CD4-positive, alpha-beta T cell treated with Interleukin-1 beta for 1 hour (primary cell): ENCODE measurements around the gene ABLIM2.
A peak's percentile ranks its signal among the peaks of the same experiment; 100 is the strongest.

Experiments used
- DNase-seq, 2 donors: peaks; one replicate each; pipeline ENCODE4 v3.0.0-alpha.2; 2020 to 2022

ABLIM2 gene

GRCh38 chr4:8117278-8117682, 41.3 kb downstream of the ABLIM2 start:
- DNase-seq = peak; percentile 25 to 27

DNA sequence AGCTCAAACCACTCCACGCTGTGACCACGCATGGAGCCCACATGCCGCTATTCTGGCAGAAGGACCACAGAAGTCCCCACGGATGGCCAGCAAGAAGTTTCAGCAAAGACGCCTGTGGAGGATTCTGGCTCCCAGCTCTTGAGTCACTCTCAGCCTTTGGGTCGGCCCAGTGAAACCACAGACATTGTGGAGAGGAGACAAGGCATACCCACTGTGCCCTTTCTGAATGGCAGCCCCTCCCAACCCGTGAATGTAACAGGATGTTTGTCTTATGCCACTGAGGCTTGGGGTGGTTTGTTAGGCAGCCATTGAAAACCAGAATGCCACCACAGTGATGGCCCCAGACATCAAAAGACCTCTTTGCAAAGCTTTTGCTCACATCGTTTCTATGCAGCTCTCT, 42.7 kb downstream of the ABLIM2 start:
- DNase-seq = peak in 1 of 2 donors; percentile 0

- no peak for DNase-seq
Observed at GRCh38 chr4:8115203-8115520, 43.5 kb downstream of the ABLIM2 start.

DNA sequence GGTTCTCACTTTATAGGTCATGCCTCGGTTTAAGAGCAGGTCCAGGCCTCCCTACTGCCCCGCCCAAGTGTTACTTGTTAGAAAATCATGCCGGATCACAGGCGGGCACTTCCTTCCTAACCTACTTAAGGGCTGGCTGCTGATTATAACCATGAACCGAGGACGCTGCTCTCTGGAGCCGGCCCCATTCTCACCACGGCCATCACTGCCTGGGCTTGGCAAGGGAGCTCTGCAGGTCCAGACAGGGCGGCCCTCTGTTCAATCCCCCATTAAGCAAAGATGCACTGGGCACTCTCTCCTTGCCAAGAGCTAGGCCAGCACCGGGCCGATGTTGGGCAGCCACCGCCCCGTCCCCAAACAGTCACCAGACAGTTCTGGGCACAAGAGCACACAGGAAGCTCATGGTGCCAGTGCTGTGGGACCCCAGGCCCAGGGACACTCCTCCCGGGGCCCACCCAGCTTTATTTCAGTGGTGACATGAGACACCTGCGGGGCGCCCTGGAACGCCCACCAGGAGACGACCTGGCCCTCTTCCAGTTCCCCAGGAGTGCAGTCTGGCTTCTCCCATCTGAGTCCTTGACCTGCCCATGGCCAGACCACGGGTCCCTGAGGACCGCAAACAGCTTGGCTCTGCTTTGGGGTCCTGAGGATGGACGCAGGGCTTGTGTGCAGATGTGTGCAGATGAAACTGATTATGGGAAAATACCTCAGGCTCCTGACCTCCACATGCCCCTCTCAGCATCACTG, 44.0 kb downstream of the ABLIM2 start:
- no peak for DNase-seq

DNA sequence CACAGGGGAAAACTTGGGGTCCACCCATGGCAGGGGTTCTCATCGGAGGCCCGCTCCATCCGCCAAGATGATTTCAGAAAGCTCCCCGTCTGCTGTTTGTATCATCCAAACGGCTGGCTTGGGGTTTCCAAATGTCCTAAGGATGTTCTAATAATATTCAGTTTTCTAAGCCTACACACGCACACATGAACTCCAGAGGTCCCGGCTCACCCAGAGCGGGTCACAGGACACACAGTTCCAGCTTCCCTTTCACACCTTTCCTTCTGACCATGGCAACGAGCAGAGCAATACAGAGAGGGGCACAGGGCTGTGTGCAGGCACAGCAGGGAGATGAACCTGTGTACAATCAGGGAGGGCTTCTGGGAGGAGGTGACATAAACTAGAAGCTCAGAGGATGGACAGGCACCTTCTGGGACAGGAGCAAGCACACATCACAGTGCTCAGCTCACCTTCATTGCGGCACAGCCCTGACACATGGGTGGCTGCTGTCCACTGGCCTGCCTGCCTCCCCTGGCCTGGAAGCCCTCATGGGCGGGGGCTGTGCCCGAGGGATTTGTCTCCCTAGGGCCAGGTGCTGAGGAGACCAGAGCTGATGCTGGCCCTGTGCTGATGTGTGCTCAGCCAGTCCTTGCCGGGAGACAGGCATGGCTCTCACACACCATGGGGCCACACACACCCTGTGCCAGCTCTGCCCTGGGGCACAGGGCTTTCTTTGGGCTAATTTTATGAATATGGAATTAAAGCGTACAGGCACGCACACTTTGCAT, 44.8 kb downstream of the ABLIM2 start:
- DNase-seq = no peak

DNA sequence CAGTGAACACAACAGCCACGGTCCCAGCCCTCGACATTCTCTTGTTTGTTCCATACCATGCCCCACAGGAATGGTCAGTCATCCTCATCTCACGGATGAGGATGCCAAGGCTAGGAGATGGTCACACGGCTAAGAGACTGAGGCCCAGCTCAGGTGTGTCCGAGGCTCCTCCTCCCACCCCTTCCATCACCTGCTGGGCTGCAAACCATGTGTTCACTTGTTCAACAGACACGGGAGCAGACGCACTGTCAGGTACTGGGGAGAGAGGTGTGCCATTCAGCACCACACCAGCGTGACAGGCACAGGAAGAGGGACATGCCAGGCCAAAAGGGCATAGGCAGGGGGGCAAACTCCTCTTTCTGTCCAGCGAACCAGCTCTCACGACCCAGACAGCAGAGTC, 45.9 kb downstream of the ABLIM2 start:
- DNase-seq = no peak

- no peak for DNase-seq
Observed at GRCh38 chr4:8112036-8112576, 46.5 kb downstream of the ABLIM2 start.

- no peak for DNase-seq
Observed at GRCh38 chr4:8110071-8110986, 48.3 kb downstream of the ABLIM2 start.

GRCh38 chr4:8109406-8110065, 49.1 kb downstream of the ABLIM2 start:
- DNase-seq = no peak

- no peak for DNase-seq
Observed at GRCh38 chr4:8108991-8109390, 49.6 kb downstream of the ABLIM2 start.

- DNase-seq = no peak
Observed at GRCh38 chr4:8108261-8108660, 50.4 kb downstream of the ABLIM2 start.

GRCh38 chr4:8107146-8107657, 51.4 kb downstream of the ABLIM2 start:
- no peak for DNase-seq

- no peak for DNase-seq
Observed at GRCh38 chr4:8106451-8107025, 52.1 kb downstream of the ABLIM2 start.

- DNase-seq = no peak
Observed at GRCh38 chr4:8105306-8106100, 53.1 kb downstream of the ABLIM2 start.

DNA sequence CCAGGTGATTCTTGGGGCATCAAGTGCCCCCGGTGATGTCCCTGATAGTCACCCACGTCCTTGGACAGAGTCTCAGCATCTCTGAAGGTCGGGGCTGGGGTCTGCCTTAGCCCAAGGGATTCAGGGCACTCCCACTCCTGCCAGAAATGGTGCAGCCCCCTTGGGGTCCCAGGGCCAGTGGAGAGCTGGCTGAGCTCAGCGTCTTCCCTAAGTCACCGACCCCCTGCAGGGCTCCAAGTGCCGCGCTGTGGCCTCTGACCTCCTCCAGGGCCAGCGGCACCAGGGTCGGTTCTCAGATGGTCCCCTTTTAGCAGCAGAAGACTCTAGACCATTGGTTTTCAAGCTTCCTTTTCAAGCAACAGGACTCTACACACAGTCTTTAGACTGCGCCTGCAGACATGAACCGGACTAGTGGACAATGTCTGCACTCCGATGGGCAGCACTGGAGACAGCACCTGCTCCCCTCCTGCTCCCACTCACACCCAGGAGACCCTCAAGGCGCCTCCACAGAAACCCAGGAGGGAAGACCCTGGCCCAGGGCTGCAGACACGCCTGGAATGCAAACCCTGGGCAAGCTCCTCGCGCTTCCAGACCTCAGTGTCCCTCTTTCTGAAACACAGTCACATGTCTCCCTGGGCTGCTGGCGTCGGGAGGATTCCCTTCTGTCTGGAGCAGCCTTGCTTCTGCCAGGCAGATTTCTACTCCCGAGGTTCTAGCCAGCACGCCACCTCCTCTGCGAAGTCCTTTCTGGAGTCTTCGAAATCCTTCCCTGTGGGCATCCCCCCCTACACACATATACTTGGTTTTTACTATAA, 53.9 kb downstream of the ABLIM2 start:
- no peak for DNase-seq

DNA sequence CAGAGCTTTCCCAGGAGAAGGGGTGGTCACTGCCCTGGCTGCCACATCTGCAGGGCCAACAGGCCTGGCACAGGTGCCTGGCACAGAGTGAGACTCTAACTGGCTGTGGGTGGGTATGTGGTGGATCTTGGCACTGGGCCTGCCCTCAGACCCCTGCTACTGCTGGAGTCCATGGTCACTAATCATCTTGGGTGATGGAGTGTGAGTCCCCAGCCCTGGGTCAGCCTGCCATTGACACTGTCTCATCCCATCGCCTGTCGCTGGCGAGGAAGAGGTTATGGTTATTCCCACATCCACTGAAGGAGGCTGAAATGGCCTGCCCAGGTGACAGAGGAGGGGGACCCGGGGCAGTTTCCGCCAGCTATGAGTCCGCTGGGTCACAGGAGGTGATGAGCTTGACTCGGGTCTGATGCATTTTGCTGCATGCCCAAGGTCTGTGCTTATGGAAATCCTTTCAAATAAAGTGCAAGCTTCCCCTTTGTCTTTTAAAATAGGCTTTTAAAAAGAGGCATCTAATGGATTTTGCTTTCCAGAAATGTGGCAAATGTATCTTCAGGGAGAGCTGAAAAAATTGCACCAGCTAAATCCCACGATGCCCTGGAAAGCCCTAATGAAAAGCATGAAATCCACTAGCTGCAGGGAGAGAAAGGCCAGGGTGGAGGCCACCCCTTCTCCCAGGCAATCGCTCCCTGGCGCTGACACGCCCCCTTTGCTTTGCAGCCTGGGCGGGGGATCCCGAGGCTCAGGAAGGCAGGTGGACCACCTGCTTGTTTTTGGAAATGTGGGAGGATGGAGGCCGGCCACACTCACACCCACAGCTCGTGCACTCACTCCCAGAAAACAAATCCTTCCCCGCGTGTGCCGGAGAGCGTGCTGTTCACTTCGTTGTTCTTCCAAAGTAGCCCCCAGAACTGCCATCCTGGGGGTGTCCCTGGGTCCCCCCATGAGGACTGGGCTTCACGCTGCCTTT, 54.9 kb downstream of the ABLIM2 start:
- DNase-seq = no peak

DNA sequence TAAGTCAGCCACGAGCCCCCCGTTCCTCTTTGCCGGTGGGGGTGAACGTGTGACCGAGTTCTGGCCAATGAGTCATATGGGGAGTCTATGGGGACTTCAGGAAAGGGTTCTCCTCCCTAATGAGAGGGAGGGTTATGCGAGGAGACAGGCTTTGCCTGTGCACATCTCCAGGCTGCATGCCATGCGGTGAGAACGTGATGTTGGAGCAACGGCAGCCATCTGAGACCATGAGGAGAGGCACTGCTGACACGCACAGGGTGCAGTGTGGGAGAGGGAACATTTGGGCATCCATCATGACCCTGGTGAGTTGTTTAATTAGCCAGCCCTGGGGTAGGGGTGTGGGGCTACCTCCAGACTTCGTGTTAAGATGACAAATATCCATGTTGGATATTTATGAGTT, 55.8 kb downstream of the ABLIM2 start:
- DNase-seq = no peak

- DNase-seq = no peak
Observed at GRCh38 chr4:8102076-8102355, 56.6 kb downstream of the ABLIM2 start.
